ENCODE measurements around the gene ZBTB1. TPM values are rescaled to one million over a fixed set of nuclear protein-coding genes. Genes with fewer than 3 reads are reported as not detected.
"Not testable (repeated sequence)": the region's sequence is repeated elsewhere in the genome, so short reads cannot be mapped to it uniquely, and the experiment has no call there.

Gene ZBTB1
- total RNA-seq, 1 experiment from 2014 or later, result 32.9 TPM

DNA sequence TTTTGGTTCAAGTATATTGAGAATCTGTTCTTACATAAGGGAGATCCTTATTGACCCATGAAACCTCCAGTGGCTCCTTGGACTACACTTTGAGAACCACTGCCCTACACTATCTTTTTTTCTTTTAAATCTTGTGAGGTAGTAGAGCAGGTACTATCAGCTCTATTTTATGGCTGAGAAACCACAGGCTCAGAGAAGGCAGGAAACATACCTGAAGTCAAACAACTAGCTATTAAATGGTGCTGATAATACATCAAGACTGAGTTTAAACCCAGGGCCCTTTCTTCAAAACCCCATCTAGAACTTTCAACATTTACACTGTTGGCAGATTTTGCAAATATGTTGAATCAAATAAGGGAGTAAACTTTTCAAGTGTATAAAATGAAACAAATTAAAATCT is 7.8 kb upstream of the ZBTB1 start:
- DNase-seq (ENCODE audit: extremely low read depth, low read depth), result no peak

GRCh38 chr14:64500088-64500487 is 4.5 kb upstream of the ZBTB1 start:
- DNase-seq (ENCODE audit: extremely low read depth, low read depth), result no peak

DNA sequence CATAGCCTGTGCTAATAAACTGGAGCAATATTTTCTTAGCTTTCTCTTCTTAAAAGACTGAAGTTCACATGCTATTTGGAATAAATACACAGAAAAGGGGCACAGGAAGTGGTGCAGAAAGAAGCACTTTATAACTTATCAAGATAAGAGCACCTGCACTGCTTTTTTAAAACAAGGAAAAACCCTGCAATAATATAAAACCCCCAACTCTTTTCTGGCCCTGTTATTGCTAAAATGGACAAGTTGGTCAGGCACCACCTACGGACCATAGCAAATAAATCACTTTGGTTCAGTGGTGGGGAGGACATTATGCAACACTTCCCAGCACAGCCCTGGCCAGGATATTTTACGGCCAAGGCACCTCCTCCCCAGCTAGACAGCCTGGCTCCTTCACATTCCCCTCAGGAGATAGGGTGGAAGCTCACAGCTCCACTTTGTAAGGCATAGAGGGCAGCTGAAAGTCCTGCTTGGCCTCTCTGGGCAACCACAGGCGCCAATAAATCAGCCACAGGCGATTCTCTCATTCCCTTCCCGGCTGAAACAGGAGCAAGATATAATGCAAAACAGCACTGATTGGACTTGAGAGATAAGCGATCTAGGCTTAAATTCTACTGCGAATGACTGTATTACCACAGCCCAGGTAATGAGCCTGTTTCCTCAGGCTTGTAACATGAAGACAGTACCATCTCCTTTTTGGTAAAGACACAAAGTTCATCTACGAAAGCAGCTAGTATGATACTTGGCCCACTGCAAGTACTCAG is 3.0 kb upstream of the ZBTB1 start:
- DNase-seq (ENCODE audit: extremely low read depth, low read depth), result no peak

DNA sequence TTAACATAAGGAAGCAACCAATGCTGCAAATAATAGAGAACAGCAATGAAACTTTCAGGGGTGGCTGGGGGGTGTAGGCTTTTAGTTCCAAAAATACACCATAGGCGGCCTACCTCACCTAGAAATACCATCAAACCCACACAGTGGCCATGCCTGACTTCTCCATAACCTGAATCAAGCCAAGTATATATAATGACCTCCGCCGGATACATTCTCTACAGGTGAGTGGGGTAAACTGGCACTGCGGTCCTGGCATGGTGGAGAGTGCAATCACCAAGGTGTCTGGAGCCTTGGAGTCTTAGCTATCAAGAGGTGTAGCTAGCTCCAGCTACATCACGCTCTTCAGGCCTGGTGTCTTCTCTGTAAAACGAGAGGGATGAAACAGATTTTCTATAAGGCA is 2.1 kb upstream of the ZBTB1 start:
- DNase-seq (ENCODE audit: extremely low read depth, low read depth), result no peak

DNA sequence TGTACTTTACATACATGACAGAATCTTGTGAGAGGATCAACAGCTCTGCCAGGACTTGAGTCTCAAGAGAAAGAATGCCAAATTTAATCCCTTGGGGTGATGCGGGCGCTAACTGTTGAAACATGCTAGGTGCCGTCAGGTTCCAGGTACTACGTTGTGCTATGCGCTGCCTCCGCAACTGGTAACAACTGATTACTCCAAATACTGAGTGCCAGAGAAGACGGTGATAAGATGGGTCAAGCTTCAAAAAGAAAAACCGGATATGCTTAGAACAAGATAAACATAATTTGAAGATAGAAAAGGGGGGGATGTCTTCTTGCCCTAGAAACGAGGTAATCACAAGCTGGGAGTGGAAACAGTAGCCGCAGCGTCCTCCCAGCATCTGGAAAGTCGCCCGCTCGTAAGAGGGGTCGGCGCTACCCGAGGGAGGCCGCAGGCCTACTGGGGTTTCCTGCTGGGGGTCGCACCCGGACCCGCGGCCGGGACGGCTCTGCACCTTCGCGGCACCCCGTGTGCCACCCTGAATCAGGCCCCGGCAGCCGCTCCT is 1.6 kb upstream of the ZBTB1 start:
- DNase-seq (ENCODE audit: extremely low read depth, low read depth), result no peak

DNA sequence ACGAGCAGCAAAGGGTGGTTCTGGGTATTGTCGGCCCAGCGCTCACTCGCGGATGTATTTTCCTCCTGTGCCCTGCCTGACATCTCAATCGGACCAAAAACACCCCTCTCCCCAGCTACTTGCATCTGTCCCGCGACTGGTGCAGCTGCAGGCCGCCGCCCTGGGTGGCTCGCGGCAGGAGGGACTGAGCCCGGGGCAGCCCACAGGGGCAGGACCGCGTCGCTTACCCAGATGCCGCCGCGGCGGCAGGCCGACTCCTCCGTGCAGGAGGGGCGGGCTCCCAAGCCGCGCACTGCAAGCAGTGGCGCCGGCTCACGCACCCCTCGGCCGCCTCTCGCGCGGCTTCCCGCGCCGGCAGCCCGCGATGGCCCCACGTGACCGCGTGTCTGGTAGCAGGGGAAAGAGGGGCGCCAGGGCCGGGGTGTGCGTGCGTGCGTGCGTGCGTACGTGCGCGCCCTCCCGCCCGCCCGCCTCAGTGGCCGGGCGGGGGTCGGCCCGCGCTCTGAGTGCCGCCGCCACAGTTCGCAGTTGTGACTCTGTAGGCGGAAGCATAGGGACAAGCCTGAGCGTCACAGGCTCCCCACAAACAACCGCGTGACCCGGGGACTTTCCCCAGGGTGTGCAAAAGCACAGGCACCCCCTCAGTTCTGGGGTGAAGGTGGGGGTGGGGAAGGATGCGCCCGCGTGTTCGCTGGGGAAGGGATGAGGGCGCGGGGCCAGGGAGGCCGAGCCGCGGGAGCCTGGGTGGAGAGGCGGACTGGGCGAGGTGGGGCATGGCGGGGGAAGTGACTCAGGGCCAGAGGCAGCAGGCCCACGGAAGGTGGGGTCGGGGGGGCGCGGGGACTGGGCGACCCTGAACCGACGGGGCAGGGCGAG is 898 bp upstream of the ZBTB1 start, which contains the start of gene ZBTB25:
Gene ZBTB25 (minus strand): TSS at position 405 of the 876 bp plus-strand sequence. CDS start 13,305 bp downstream, outside the sequence.
- peak; percentile 84 for DNase-seq (ENCODE audit: extremely low read depth, low read depth)

- DNase-seq (ENCODE audit: extremely low read depth, low read depth), result peak; percentile 86
Observed at GRCh38 chr14:64504897-64505794, 576 bp downstream of the ZBTB1 start.

DNA sequence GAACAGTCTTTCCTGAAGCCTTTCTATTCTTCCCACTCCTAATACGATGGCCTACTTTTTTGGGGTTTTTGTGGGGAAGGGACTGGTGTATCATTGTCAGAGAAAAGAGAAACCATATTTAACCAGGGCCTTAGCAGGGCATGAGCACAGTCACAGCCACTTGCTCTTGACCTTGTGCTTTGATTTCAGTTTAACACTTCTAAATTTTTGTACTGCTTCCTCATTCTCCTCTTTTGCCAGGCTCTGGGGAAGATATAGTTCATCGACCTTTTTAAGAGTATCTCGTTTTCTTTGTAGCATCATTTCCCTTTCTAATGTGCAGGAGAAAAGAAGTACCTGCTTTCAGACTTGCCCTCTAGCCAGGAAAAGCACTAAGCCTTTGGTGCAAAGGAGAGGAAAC is 2.2 kb downstream of the ZBTB1 start:
- DNase-seq (ENCODE audit: extremely low read depth, low read depth), result no peak

DNA sequence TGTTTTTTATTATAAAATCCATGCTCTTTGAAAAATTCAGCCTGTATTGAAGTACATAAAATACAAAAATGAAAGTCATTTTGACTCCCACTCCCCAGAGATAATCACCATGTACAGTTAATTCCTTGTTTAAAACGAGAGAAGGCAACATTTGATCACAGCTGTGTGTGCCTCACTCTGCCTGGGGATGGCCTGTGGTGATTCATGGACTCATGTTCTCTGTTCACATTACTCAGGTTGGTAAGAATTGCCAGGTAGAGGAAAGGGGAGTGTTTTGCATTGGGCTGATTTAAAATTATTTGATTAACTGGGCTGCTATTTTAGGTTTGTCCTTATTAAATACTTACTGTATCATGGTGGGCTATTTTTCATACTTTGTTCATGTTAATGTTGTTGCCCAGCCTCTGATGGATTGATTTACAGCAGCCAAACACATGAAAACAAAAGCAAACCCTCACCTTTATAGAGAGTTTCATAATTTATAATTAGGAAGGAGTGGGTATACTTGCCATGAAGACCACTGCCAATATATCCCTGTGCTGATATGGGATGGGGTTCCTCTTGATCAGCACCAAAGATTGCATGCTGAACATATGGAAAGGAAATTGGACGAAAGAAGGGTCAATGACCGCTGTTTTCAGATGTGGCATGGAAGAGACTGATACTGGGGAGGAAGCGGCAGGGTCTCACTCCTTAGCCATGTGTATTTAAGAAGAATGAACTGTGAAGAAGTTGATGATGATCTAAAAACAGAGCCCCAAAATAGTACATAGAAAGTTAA is 3.0 kb downstream of the ZBTB1 start:
- DNase-seq (ENCODE audit: extremely low read depth, low read depth), result no peak

GRCh38 chr14:64508215-64508776 is 3.7 kb downstream of the ZBTB1 start:
- no peak for DNase-seq (ENCODE audit: extremely low read depth, low read depth)

- no peak for DNase-seq (ENCODE audit: extremely low read depth, low read depth)
Observed at GRCh38 chr14:64509036-64509435, 4.5 kb downstream of the ZBTB1 start.

- DNase-seq (ENCODE audit: extremely low read depth, low read depth), result peak; percentile 68
Observed at GRCh38 chr14:64510825-64511671, 6.5 kb downstream of the ZBTB1 start.

- no peak for DNase-seq (ENCODE audit: extremely low read depth, low read depth)
Observed at GRCh38 chr14:64513271-64513670, 8.7 kb downstream of the ZBTB1 start.

- no peak for DNase-seq (ENCODE audit: extremely low read depth, low read depth)
Observed at GRCh38 chr14:64515053-64515452, 10.5 kb downstream of the ZBTB1 start.

DNA sequence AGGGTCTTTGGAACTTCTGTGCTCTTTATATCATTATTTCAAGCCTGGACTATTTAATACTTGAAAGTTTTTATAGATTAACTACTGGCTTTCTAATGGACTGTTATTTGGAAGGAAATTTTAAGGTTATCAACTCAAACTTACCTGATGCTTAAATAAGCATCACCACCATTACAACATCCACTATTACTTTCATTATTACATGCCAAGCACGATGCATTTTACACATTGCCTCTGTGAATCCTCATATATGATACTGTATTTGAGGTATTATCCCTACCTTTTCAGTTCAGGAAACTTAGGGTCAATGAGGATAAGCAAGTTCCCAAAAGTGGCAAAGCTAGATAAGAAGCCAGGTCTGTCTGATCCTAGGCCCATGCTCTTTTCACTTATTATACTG is 12.4 kb downstream of the ZBTB1 start:
- DNase-seq (ENCODE audit: extremely low read depth, low read depth), result no peak

GRCh38 chr14:64517667-64518066 is 13.1 kb downstream of the ZBTB1 start:
- DNase-seq (ENCODE audit: extremely low read depth, low read depth), result not testable (repeated sequence)

DNA sequence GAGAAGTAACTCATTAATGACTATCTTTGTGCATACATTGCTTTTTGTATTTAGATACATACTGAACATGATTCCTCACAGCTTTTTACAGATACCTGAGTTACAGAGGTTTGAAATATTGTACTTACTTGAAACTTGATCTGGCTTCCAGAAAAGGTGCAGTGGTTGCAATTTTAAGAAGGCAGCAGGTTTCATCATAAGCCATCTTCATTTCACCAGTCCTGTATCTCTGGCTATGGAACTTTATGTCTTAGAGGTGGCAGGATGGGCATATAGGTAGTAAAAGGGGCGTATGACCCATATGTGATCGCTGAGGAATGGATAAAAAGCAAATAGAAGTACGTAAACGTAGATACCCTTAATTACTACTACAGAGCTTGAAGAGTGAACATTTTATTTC is 13.7 kb downstream of the ZBTB1 start:
- no peak for DNase-seq (ENCODE audit: extremely low read depth, low read depth)

GRCh38 chr14:64520699-64521098 is 16.1 kb downstream of the ZBTB1 start:
- DNase-seq (ENCODE audit: extremely low read depth, low read depth), result peak; percentile 11
